Kidney (tissue), 22 donors: ENCODE measurements around the gene SCAF8. TPM values are rescaled to one million over a fixed set of nuclear protein-coding genes. Genes with fewer than 3 reads are reported as not detected.

Experiments used
- DNase-seq, 5 donors: peaks; one replicate each; pipeline ENCODE4 v3.0.0-alpha.2; 2013 to 2020
- FAIRE-seq: peaks from 2 replicates; lab custom pipeline; 2012; peaks lifted over from hg19 to GRCh38; lab: Jason Lieb, UNC
- H3K27ac ChIP-seq, 2 donors: one replicate each; pipeline ENCODE4 v1.7.0; 2013; ENCODE audit warnings: low read depth in 2 of 2, low read length in 2 of 2, inconsistent platforms in 1 of 2
- H3K27me3 ChIP-seq: one replicate; pipeline ENCODE4 v1.7.1; 2013; ENCODE audit warnings: low read length, inconsistent platforms; ENCODE audit not compliant: control insufficient read depth, insufficient read depth
- H3K36me3 ChIP-seq, 3 donors: one replicate each; pipeline versions ENCODE4 v1.7.0 to v1.7.1; 2013; ENCODE audit warnings: low read length in 3 of 3, control low read depth in 1 of 3, inconsistent platforms in 1 of 3; ENCODE audit not compliant: insufficient read depth in 3 of 3, control insufficient read depth in 2 of 3
- H3K4me1 ChIP-seq, 3 donors: one replicate each; pipeline versions ENCODE4 v1.7.0 to v1.7.1; 2013; ENCODE audit warnings: low read length in 3 of 3, inconsistent platforms in 1 of 3, low read depth in 1 of 3; ENCODE audit not compliant: control insufficient read depth in 2 of 3, insufficient read depth in 2 of 3
- H3K4me3 ChIP-seq, 3 donors: one replicate each; pipeline versions ENCODE4 v1.7.0 to v1.8.1; 2013; ENCODE audit warnings: low read length in 3 of 3, control low read depth in 1 of 3, inconsistent platforms in 1 of 3
- H3K9ac ChIP-seq, 3 donors: one replicate each; pipeline versions ENCODE4 v1.7.0 to v1.7.1; 2013; ENCODE audit warnings: low read length in 3 of 3, control low read depth in 1 of 3, inconsistent platforms in 1 of 3
- H3K9me3 ChIP-seq, 3 donors: one replicate each; pipeline versions ENCODE4 v1.7.0 to v1.7.1; 2013; ENCODE audit warnings: low read length in 3 of 3, control low read depth in 1 of 3, inconsistent platforms in 1 of 3; ENCODE audit not compliant: control insufficient read depth in 2 of 3, insufficient read depth in 1 of 3
- CTCF ChIP-seq: IDR thresholded peaks from 3 replicates; pipeline ENCODE4 v1.5.1; 2012; ENCODE audit warnings: mild to moderate bottlenecking, moderate library complexity, borderline replicate concordance; ENCODE audit not compliant: insufficient read depth; ENCODE audit errors: extremely low read depth
- intact Hi-C: fragments of 100-400 bp; cut with DNase I; formaldehyde crosslinking; loops from one replicate; pipeline ENCODE4 v1.11.1; 2022
- long read RNA-seq, 10 donors: library from polyadenylated mRNA in 1 of 10; unstranded in 1 of 10; transcript quantifications; one replicate each; pipeline ENCODE4 v2.0.0 and lab custom pipeline, GENCODE V29; 2021 to 2026
- polyA plus RNA-seq: library from polyadenylated mRNA; stranded (reverse); fragments of 350-450 nt; fragmentation: Illumina TruSeq; extraction: RNeasy Lipid Tissue Mini Kit (QIAGEN cat#74804); gene quantifications from one replicate; pipeline ENCODE4 v1.2.3, GENCODE V29; 2014; ENCODE audit warnings: low read depth, low replicate concordance; ENCODE audit not compliant: insufficient read depth
- total RNA-seq: library from RNA; stranded (reverse); fragmentation: NEBNext Ultra II Directional; extraction: Animal tissue kit (Norgen Biotek cat#: 25700); gene quantifications from one replicate; pipeline ENCODE4 v1.2.1, GENCODE V29; 2021
- donor health status: control.
- donor health status: control.
- donor health status: control.
- donor health status: control.
- donor health status: control.
- donor health status: DM: yes; HTN: yes; CAD: no.
- donor health status: Normal renal cell carcinoma (clear cell type).

SCAF8 gene
- total RNA-seq, result 52.2 TPM
- polyA plus RNA-seq, result 8.3 TPM
- long read RNA-seq, donor 1, full-length matches to known transcripts, result 1 of 1 reads
- long read RNA-seq, donor 1, partial matches to known transcripts, result 0 of 1 reads
- long read RNA-seq, donor 1, other reads (novel, unspliced or antisense), result 0 of 1 reads
- long read RNA-seq, donor 2, full-length matches to known transcripts, result 4 of 4 reads
- long read RNA-seq, donor 2, partial matches to known transcripts, result 0 of 4 reads
- long read RNA-seq, donor 2, other reads (novel, unspliced or antisense), result 0 of 4 reads
- long read RNA-seq, donor 3, full-length matches to known transcripts, result 1 of 1 reads
- long read RNA-seq, donor 3, partial matches to known transcripts, result 0 of 1 reads
- long read RNA-seq, donor 3, other reads (novel, unspliced or antisense), result 0 of 1 reads
- long read RNA-seq, donor 4, full-length matches to known transcripts, result 2 of 2 reads
- long read RNA-seq, donor 4, partial matches to known transcripts, result 0 of 2 reads
- long read RNA-seq, donor 4, other reads (novel, unspliced or antisense), result 0 of 2 reads
- long read RNA-seq, donor 5, full-length matches to known transcripts, result 1 of 1 reads
- long read RNA-seq, donor 5, partial matches to known transcripts, result 0 of 1 reads
- long read RNA-seq, donor 5, other reads (novel, unspliced or antisense), result 0 of 1 reads
- long read RNA-seq, donor 6, result 0 reads
- long read RNA-seq, donor 7, full-length matches to known transcripts, result 2 of 15 reads
- long read RNA-seq, donor 7, partial matches to known transcripts, result 12 of 15 reads
- long read RNA-seq, donor 7, other reads (novel, unspliced or antisense), result 1 of 15 reads
- long read RNA-seq, donor 8, full-length matches to known transcripts, result 2 of 33 reads
- long read RNA-seq, donor 8, partial matches to known transcripts, result 31 of 33 reads
- long read RNA-seq, donor 8, other reads (novel, unspliced or antisense), result 0 of 33 reads
- long read RNA-seq, donor 9, full-length matches to known transcripts, result 1 of 1 reads
- long read RNA-seq, donor 9, partial matches to known transcripts, result 0 of 1 reads
- long read RNA-seq, donor 9, other reads (novel, unspliced or antisense), result 0 of 1 reads
- long read RNA-seq, donor 10, full-length matches to known transcripts, result 2 of 2 reads
- long read RNA-seq, donor 10, partial matches to known transcripts, result 0 of 2 reads
- long read RNA-seq, donor 10, other reads (novel, unspliced or antisense), result 0 of 2 reads

GRCh38 chr6:154733183-154733625 lies at the start of gene SCAF8:
Gene SCAF8 (plus strand): TSS chr6:154733416. CDS start chr6:154733901, 485 bp downstream.
- Histone ChIP-seq H3K4me1 (peaks cover 0 to 20% (median 6%) of the 10 kb centered on the region in 3 donors), H3K27ac (peak within 1 kb of the TSS; percentile 99 to 100), H3K36me3 (no peaks in the 10 kb centered on the region), H3K27me3 (no peaks in the 10 kb centered on the region), H3K9ac (peak within 1 kb of the TSS; percentile 84 to 99 (median 93)), H3K9me3 (no peaks in the 10 kb centered on the region), H3K4me3 (peak within 1 kb of the TSS; percentile 92 to 97 (median 96))
- FAIRE-seq (no peak), DNase-seq (peak; percentile 88 to 96 (median 93))
- intact Hi-C loops, result no loop called here
- peak; percentile 80 for TF ChIP-seq CTCF

GRCh38 chr6:154683756-154684523 lies 49.3 kb upstream of the SCAF8 start:
- FAIRE-seq, result no peak
- Histone ChIP-seq H3K27me3 (no peaks in the 10 kb centered on the region), H3K4me1 (no peaks in the 10 kb centered on the region), H3K9me3 (no peaks in the 10 kb centered on the region), H3K4me3 (no peak overlapping the region), H3K27ac (no peak overlapping the region), H3K36me3 (no peaks in the 10 kb centered on the region), H3K9ac (no peak overlapping the region)
- DNase-seq, result peak in 2 of 5 donors; percentile 45 to 62
- no peak for TF ChIP-seq CTCF
- intact Hi-C loops, result no loop called here

- no peak for TF ChIP-seq CTCF
- FAIRE-seq (no peak), DNase-seq (no peak)
- Histone ChIP-seq H3K4me3 (no peak overlapping the region), H3K27me3 (no peaks in the 10 kb centered on the region), H3K27ac (no peak overlapping the region), H3K36me3 (no peaks in the 10 kb centered on the region), H3K4me1 (no peaks in the 10 kb centered on the region), H3K9me3 (no peaks in the 10 kb centered on the region), H3K9ac (no peak overlapping the region)
- intact Hi-C loops, result no loop called here
These were observed 47.1 kb upstream of the SCAF8 start for GRCh38 chr6:154686162-154686561.
